Measurements from ENCODE around the gene TTC39A. TPM values are rescaled to one million over a fixed set of nuclear protein-coding genes. Genes with fewer than 3 reads are reported as not detected.

TTC39A gene
- total and polyA plus RNA-seq, 2 donors (not counting 1 experiment from before 2014, with no cell fraction given), result not detected

DNA sequence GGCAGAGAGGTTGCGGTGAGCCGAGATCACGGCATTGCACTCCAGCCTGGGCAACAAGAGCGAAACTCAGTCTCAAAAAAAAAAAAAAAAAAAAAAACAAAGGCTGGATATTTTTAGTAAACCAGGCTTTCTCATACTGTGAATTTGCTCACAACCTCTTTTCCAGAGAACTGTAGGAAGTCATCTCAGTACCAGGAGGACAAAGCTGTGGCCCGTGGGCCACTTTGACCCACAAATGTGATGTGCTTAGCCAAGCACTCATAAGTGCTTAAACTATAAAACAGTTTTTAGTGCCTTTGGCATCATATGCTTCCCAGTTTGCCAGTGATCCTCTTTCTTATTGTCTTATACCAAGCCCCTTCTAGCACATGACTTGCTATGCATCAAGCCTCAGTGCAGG, 47.8 kb downstream of the TTC39A start:
- ATAC-seq (ENCODE audit: low read depth), result no peak
- H3K9me3 ChIP-seq (ENCODE audit: control extremely low read depth in 1 of 3, control insufficient read depth in 2 of 3, insufficient read depth in 1 of 3, low read length in 2 of 3), result no peaks in the 10 kb centered on the region
- WGBS (ENCODE audit: insufficient coverage), result 100% methylated on average over 2 of the region's 5 CpGs
- no peak overlapping the region for H3K4me2 ChIP-seq (replicated peaks; ENCODE audit: low read depth, low read length, poor library complexity, severe bottlenecking)
- no peak overlapping the region for H3K4me3 Mint-ChIP-seq
- DNase-seq, result no peak
- H3K27me3 Mint-ChIP-seq, result no peaks in the 10 kb centered on the region
- no peak overlapping the region for H3K4me3 ChIP-seq (ENCODE audit: control extremely low read depth in 1 of 5, extremely low read depth in 1 of 5, insufficient read depth in 1 of 5, low read depth in 2 of 5, low read length in 4 of 5)
- POLR2A ChIA-PET, result no interaction called here
- no peaks in the 10 kb centered on the region for H3K4me1 Mint-ChIP-seq
- no peak overlapping the region for H3K9ac ChIP-seq (ENCODE audit: low read length)
- intact Hi-C loops (cut with micrococcal nuclease), result no loop called here
- no peak overlapping the region for H3K27ac Mint-ChIP-seq
- no peak overlapping the region for H2AFZ ChIP-seq (ENCODE audit: insufficient read depth, low read depth, low read length, poor library complexity, severe bottlenecking)
- no peaks in the 10 kb centered on the region for H3K4me1 ChIP-seq (ENCODE audit: control insufficient read depth in 2 of 2, insufficient read depth in 2 of 2, low read length in 2 of 2)
- no peaks in the 10 kb centered on the region for H4K20me1 ChIP-seq (ENCODE audit: control insufficient read depth, insufficient read depth, low read length, poor library complexity, severe bottlenecking)
- TF ChIP-seq, protein P1, sequence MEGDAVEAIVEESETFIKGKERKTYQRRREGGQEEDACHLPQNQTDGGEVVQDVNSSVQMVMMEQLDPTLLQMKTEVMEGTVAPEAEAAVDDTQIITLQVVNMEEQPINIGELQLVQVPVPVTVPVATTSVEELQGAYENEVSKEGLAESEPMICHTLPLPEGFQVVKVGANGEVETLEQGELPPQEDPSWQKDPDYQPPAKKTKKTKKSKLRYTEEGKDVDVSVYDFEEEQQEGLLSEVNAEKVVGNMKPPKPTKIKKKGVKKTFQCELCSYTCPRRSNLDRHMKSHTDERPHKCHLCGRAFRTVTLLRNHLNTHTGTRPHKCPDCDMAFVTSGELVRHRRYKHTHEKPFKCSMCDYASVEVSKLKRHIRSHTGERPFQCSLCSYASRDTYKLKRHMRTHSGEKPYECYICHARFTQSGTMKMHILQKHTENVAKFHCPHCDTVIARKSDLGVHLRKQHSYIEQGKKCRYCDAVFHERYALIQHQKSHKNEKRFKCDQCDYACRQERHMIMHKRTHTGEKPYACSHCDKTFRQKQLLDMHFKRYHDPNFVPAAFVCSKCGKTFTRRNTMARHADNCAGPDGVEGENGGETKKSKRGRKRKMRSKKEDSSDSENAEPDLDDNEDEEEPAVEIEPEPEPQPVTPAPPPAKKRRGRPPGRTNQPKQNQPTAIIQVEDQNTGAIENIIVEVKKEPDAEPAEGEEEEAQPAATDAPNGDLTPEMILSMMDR (IDR thresholded peaks at IDR 0.05), result no peak
- no peak for TF ChIP-seq EZH2 (IDR thresholded peaks at IDR 0.05; ENCODE audit: borderline replicate concordance, insufficient read depth, low read depth, low read length, poor library complexity, severe bottlenecking)
- H3K27me3 ChIP-seq (replicated peaks in 1 of 4; ENCODE audit: control extremely low read depth in 1 of 4, control insufficient read depth in 3 of 4, insufficient read depth in 4 of 4, low read length in 3 of 4), result no peaks in the 10 kb centered on the region
- H3K27ac ChIP-seq (ENCODE audit: low read length in 2 of 2), result no peak overlapping the region
- no peaks in the 10 kb centered on the region for H3K36me3 ChIP-seq (replicated peaks in 1 of 2; ENCODE audit: control extremely low read depth in 1 of 2, control insufficient read depth in 1 of 2, extremely low read depth in 1 of 2, insufficient read depth in 2 of 2, low read length in 1 of 2)
- no peaks in the 10 kb centered on the region for H3K79me2 ChIP-seq (ENCODE audit: control insufficient read depth, insufficient read depth, low read length)
- CTCF ChIA-PET, result no interaction called here
- H3K9me3 Mint-ChIP-seq (ENCODE audit: insufficient read depth), result no peaks in the 10 kb centered on the region

DNA sequence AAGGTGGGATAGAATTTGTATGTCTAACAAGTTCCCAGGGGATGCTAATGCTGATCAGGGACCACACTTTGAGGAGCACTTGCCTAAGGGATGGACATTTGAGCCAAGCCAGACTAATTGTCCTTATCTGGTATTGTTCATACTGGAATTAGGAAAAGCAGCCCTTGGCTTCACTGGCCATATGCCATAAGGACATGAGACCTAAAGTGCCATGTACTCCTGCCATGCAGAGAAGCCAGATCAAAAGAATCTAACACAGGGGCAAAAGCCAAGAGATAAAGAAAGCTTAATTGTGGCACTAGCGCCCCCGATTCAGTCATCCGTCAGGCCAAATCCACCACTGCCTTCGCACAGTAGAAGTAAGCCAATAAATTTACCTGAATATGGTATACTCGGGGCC, 48.6 kb downstream of the TTC39A start:
- Histone ChIP-seq H3K4me1 (ENCODE audit: control insufficient read depth in 2 of 2, insufficient read depth in 2 of 2, low read length in 2 of 2) (no peaks in the 10 kb centered on the region), H3K9ac (ENCODE audit: low read length) (no peak overlapping the region), H3K4me2 (replicated peaks; ENCODE audit: low read depth, low read length, poor library complexity, severe bottlenecking) (no peak overlapping the region), H3K36me3 (replicated peaks in 1 of 2; ENCODE audit: control extremely low read depth in 1 of 2, control insufficient read depth in 1 of 2, extremely low read depth in 1 of 2, insufficient read depth in 2 of 2, low read length in 1 of 2) (no peaks in the 10 kb centered on the region), H3K9me3 (ENCODE audit: control extremely low read depth in 1 of 3, control insufficient read depth in 2 of 3, insufficient read depth in 1 of 3, low read length in 2 of 3) (no peaks in the 10 kb centered on the region), H4K20me1 (ENCODE audit: control insufficient read depth, insufficient read depth, low read length, poor library complexity, severe bottlenecking) (no peaks in the 10 kb centered on the region), H2AFZ (ENCODE audit: insufficient read depth, low read depth, low read length, poor library complexity, severe bottlenecking) (no peak overlapping the region), H3K27ac (ENCODE audit: low read length in 2 of 2) (no peak overlapping the region), H3K4me3 (ENCODE audit: control extremely low read depth in 1 of 5, extremely low read depth in 1 of 5, insufficient read depth in 1 of 5, low read depth in 2 of 5, low read length in 4 of 5) (no peak overlapping the region), H3K79me2 (ENCODE audit: control insufficient read depth, insufficient read depth, low read length) (no peaks in the 10 kb centered on the region), H3K27me3 (replicated peaks in 1 of 4; ENCODE audit: control extremely low read depth in 1 of 4, control insufficient read depth in 3 of 4, insufficient read depth in 4 of 4, low read length in 3 of 4) (no peaks in the 10 kb centered on the region)
- Mint-ChIP-seq H3K9me3 (ENCODE audit: insufficient read depth) (no peaks in the 10 kb centered on the region), H3K27ac (no peak overlapping the region), H3K4me3 (no peak overlapping the region), H3K4me1 (no peaks in the 10 kb centered on the region), H3K27me3 (no peaks in the 10 kb centered on the region)
- 96% methylated on average over 3 of the region's 5 CpGs for WGBS (ENCODE audit: insufficient coverage)
- DNase-seq (no peak), ATAC-seq (ENCODE audit: low read depth) (no peak)
- CTCF ChIA-PET, result no interaction called here
- intact Hi-C loops (cut with micrococcal nuclease), result no loop called here
- POLR2A ChIA-PET, result no interaction called here
- TF ChIP-seq EZH2 (IDR thresholded peaks at IDR 0.05; ENCODE audit: borderline replicate concordance, insufficient read depth, low read depth, low read length, poor library complexity, severe bottlenecking), result no peak
- TF ChIP-seq, protein P1 (IDR thresholded peaks at IDR 0.05), result no peak
